OCI-LY7 (cell line): ENCODE measurements around the gene FGD2. TPM values are rescaled to one million over a fixed set of nuclear protein-coding genes. Genes with fewer than 3 reads are reported as not detected.

Experiments
- BruUV-seq: library from RNA; stranded (reverse); fragments of 400-500 nt; replicated peaks from 2 replicates; lab custom pipeline; 2021; lab: Mats Ljungman, UMichigan
- CTCF ChIA-PET: fragments of 300-600 bp; sonication (Branson Sonifier 250); formaldehyde crosslinking; loops from one replicate; lab custom pipeline; 2022; ENCODE audit warnings: antibody characterized with exemption; ENCODE audit not compliant: unreplicated experiment; lab: Charles Lee
- POLR2A ChIA-PET: fragments of 300-600 bp; sonication (Branson Sonifier 250); formaldehyde crosslinking; loops from one replicate; lab custom pipeline; 2022; ENCODE audit warnings: antibody characterized with exemption; lab: Charles Lee
- DNase-seq: peaks from one replicate; pipeline ENCODE4 v3.0.0-alpha.2; 2015; ENCODE audit warnings: low spot score
- H2AFZ ChIP-seq: fragments of 200-600 bp; sonication (generic), shearing (Covaris generic); 2 replicates; pipeline ENCODE4 v1.6.1; 2014; ENCODE audit warnings: mild to moderate bottlenecking, antibody characterized with exemption, low read length, moderate library complexity
- H3K27ac ChIP-seq: fragments of 200-600 bp; sonication (generic); 2 replicates; pipeline ENCODE4 v1.5.1; 2014; ENCODE audit warnings: mixed run types, low read depth, mild to moderate bottlenecking, moderate library complexity, low read length, inconsistent platforms; ENCODE audit not compliant: poor library complexity, severe bottlenecking
- H3K36me3 ChIP-seq: fragments of 200-600 bp; sonication (generic); 2 replicates; pipeline ENCODE4 v1.6.1; 2014; ENCODE audit warnings: mild to moderate bottlenecking, antibody characterized with exemption, low read length, moderate library complexity, mixed read lengths; ENCODE audit not compliant: insufficient read depth
- H3K4me1 ChIP-seq: fragments of 200-600 bp; sonication (generic); 2 replicates; pipeline ENCODE4 v1.5.1; 2014; ENCODE audit warnings: mild to moderate bottlenecking, low read length; ENCODE audit not compliant: insufficient read depth, poor library complexity, severe bottlenecking
- H3K4me2 ChIP-seq: fragments of 200-600 bp; sonication (generic); 2 replicates; pipeline ENCODE4 v1.6.1; 2014; ENCODE audit warnings: mild to moderate bottlenecking, low read length
- H3K4me3 ChIP-seq: fragments of 200-600 bp; sonication (generic); 2 replicates; pipeline ENCODE4 v1.5.1; 2014; ENCODE audit warnings: mild to moderate bottlenecking, low read depth, low read length; ENCODE audit not compliant: poor library complexity, severe bottlenecking
- H3K79me2 ChIP-seq: fragments of 200-600 bp; sonication (generic); 2 replicates; pipeline ENCODE4 v1.6.1; 2016; ENCODE audit warnings: low read depth, mild to moderate bottlenecking, low read length, moderate library complexity, mixed read lengths; ENCODE audit not compliant: insufficient read depth
- H3K9me2 ChIP-seq: fragments of 200-600 bp; sonication (generic); 2 replicates; pipeline ENCODE4 v1.6.1; 2016; ENCODE audit warnings: mild to moderate bottlenecking, low read length, mixed read lengths; ENCODE audit not compliant: insufficient read depth
- H3K9me3 ChIP-seq: fragments of 200-600 bp; sonication (generic); 2 replicates; pipeline ENCODE4 v1.6.1; 2014; ENCODE audit warnings: mild to moderate bottlenecking, mixed run types, low read length, mixed read lengths
- H4K20me1 ChIP-seq: fragments of 200-600 bp; sonication (generic); 2 replicates; pipeline ENCODE4 v1.6.1; 2014; ENCODE audit warnings: mild to moderate bottlenecking, antibody characterized with exemption, low read length, moderate library complexity, mixed read lengths; ENCODE audit not compliant: insufficient read depth
- CTCF ChIP-seq: fragments of 200-600 bp; sonication (generic); conservative IDR thresholded peaks from 2 replicates; pipeline ENCODE4 v1.5.1; 2014; ENCODE audit warnings: mild to moderate bottlenecking, antibody characterized with exemption, low read length, moderate library complexity, mixed read lengths
- EZH2phosphoT487 ChIP-seq: fragments of 200-600 bp; sonication (generic); IDR thresholded peaks from 2 replicates; pipeline ENCODE4 v1.6.1; 2018; ENCODE audit warnings: low read depth, borderline replicate concordance, mild to moderate bottlenecking, mixed run types, antibody characterized with exemption, low read length, moderate library complexity, mixed read lengths
- intact Hi-C: fragments of 100-400 bp; cut with micrococcal nuclease; formaldehyde crosslinking; loops from one replicate; pipeline ENCODE4 v1.10.0; 2022; ENCODE audit not compliant: unreplicated experiment
- total RNA-seq, 2 experiments: library from RNA; depleted of rRNA in 1 of 2; stranded (reverse); fragments of >200 nt in 1 of 2; shearing (Covaris generic) in 1 of 2; gene quantifications; 2 replicates each; pipeline ENCODE4 v1.2.3, GENCODE V29; 2014 to 2022

Gene FGD2
- total RNA-seq, 2 experiments from 2014 or later = 27.8 to 48.6 TPM

- no TSS peak for BruUV-seq
- peaks cover 26% of the 10 kb centered on the region for H3K4me1 ChIP-seq
- no peaks in the 10 kb centered on the region for H3K79me2 ChIP-seq
- CTCF ChIA-PET = interaction anchor here (2.2 kb wide), 1 partner anchor 54 kb away, joined by 11 read pairs; no protein-coding TSS in a partner anchor
- TF ChIP-seq CTCF = no peak
- no peak for TF ChIP-seq EZH2phosphoT487
- no peaks in the 10 kb centered on the region for H4K20me1 ChIP-seq
- H3K27ac ChIP-seq = no peak overlapping the region
- intact Hi-C loops = no loop called here
- H3K9me2 ChIP-seq = no peaks in the 10 kb centered on the region
- H3K4me2 ChIP-seq = no peak overlapping the region
- no peaks in the 10 kb centered on the region for H3K9me3 ChIP-seq
- DNase-seq = no peak
- POLR2A ChIA-PET = no interaction called here
- H2AFZ ChIP-seq = no peak overlapping the region
- peaks cover 33% of the 10 kb centered on the region for H3K36me3 ChIP-seq
- no peak overlapping the region for H3K4me3 ChIP-seq
Observed at GRCh38 chr6:36964349-36964748, 41.1 kb upstream of the FGD2 start.

- peaks cover 26% of the 10 kb centered on the region for H3K4me1 ChIP-seq
- H3K27ac ChIP-seq = no peak overlapping the region
- no peak for DNase-seq
- peaks cover 39% of the 10 kb centered on the region for H3K36me3 ChIP-seq
- CTCF ChIA-PET = interaction anchor here (2.2 kb wide), 1 partner anchor 53 kb away, joined by 11 read pairs; no protein-coding TSS in a partner anchor
- POLR2A ChIA-PET = no interaction called here
- TF ChIP-seq EZH2phosphoT487 = no peak
- TF ChIP-seq CTCF = no peak
- H3K4me3 ChIP-seq = no peak overlapping the region
- no peaks in the 10 kb centered on the region for H4K20me1 ChIP-seq
- BruUV-seq = no TSS peak
- no peaks in the 10 kb centered on the region for H3K79me2 ChIP-seq
- H3K4me2 ChIP-seq = no peak overlapping the region
- H3K9me3 ChIP-seq = no peaks in the 10 kb centered on the region
- no peak overlapping the region for H2AFZ ChIP-seq
- intact Hi-C loops = no loop called here
- H3K9me2 ChIP-seq = no peaks in the 10 kb centered on the region
Observed at GRCh38 chr6:36964908-36965307, 40.5 kb upstream of the FGD2 start.

- no peak overlapping the region for H3K4me3 ChIP-seq
- H3K36me3 ChIP-seq = peaks cover 62% of the 10 kb centered on the region
Observed at GRCh38 chr6:36967301-36967700, 38.2 kb upstream of the FGD2 start.

More at GRCh38 chr6:36967301-36967700, 38.2 kb upstream of the FGD2 start:
- ChIA-PET POLR2A (interaction anchor here (0.6 kb wide), 1 partner anchor 42 kb away, joined by 4 read pairs; no protein-coding TSS in a partner anchor), CTCF (no interaction called here)
- no TSS peak for BruUV-seq
- H4K20me1 ChIP-seq = no peaks in the 10 kb centered on the region
- H3K4me2 ChIP-seq = no peak overlapping the region
- H3K9me2 ChIP-seq = no peaks in the 10 kb centered on the region
- H2AFZ ChIP-seq = no peak overlapping the region
- H3K9me3 ChIP-seq = no peaks in the 10 kb centered on the region
- no peak overlapping the region for H3K27ac ChIP-seq
- H3K4me1 ChIP-seq = peaks cover 26% of the 10 kb centered on the region
- TF ChIP-seq EZH2phosphoT487 (no peak), CTCF (no peak)
- H3K79me2 ChIP-seq = no peaks in the 10 kb centered on the region
- intact Hi-C loops = no loop called here
- no peak for DNase-seq
